ENCODE results near the gene UGDH. TPM values are rescaled to one million over a fixed set of nuclear protein-coding genes. Genes with fewer than 3 reads are reported as not detected.
A peak's percentile ranks its signal among the peaks of the same experiment; 100 is the strongest.

Gene UGDH
- total RNA-seq, 1 donor from 2014 or later = 157 TPM

DNA sequence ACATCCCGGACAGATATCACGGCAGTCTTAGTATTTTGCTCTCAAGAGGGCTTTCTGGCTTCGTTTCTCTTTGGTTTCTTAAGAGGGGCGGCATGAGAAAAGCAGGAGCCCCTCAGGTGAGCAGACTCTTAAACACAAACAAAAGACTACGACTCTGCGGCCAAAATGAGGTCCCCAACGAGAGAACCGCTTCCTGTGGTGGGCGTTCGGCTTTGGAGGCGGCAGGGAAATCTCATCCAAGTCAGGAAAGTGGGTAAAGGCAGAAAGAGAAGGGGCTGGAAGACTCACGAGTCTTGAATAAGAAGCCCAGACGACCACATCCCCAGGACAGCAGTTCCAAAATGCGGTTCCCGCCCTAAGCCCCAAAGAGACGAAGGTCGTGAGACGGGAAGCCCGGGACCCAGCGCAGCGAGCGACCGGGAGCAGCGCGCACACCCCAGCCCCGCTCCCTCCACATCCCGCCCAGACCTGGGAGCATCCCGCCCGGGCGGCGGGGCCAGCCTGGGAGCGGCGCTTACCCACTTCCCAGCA lies 409 bp downstream of the UGDH start:
- H3K27ac Mint-ChIP-seq = peak overlapping the region; percentile 96
- peaks cover 6% of the 10 kb centered on the region for H3K4me1 ChIP-seq
- peaks cover 26% of the 10 kb centered on the region for H3K36me3 Mint-ChIP-seq
- peaks cover 40% of the 10 kb centered on the region for H4K20me1 ChIP-seq (ENCODE audit: low read depth)
- H3K27me3 Mint-ChIP-seq (ENCODE audit: insufficient read depth, low read depth) = no peaks in the 10 kb centered on the region
- H3K9me3 Mint-ChIP-seq = peaks cover 18% of the 10 kb centered on the region
- peaks cover 25% of the 10 kb centered on the region for H3F3A ChIP-seq (ENCODE audit: low read depth)
- peak overlapping the region; percentile 96 for H3K27ac ChIP-seq
- H3K4me3 Mint-ChIP-seq = peak overlapping the region; percentile 98
- peaks cover 24% of the 10 kb centered on the region for H3K36me3 ChIP-seq
- peak; percentile 29 for DNase-seq (ENCODE audit: low spot score)
- H3K9me3 ChIP-seq (ENCODE audit: low read depth) = peaks cover 13% of the 10 kb centered on the region
- H3K4me1 Mint-ChIP-seq = peaks cover 23% of the 10 kb centered on the region
- H3K79me2 ChIP-seq (ENCODE audit: low read depth) = peaks cover 93% of the 10 kb centered on the region
- H2AFZ ChIP-seq (replicated peaks) = peak overlapping the region; percentile 94
- H3K4me2 ChIP-seq = peak overlapping the region; percentile 100
- peak overlapping the region; percentile 83 for H3K4me3 ChIP-seq
- H3K27me3 ChIP-seq = no peaks in the 10 kb centered on the region
- TF ChIP-seq EZH2 (IDR thresholded peaks at IDR 0.05) = no peak
- no peak for TF ChIP-seq EZH2phosphoT487 (IDR thresholded peaks at IDR 0.05)
- TF ChIP-seq, protein P1, sequence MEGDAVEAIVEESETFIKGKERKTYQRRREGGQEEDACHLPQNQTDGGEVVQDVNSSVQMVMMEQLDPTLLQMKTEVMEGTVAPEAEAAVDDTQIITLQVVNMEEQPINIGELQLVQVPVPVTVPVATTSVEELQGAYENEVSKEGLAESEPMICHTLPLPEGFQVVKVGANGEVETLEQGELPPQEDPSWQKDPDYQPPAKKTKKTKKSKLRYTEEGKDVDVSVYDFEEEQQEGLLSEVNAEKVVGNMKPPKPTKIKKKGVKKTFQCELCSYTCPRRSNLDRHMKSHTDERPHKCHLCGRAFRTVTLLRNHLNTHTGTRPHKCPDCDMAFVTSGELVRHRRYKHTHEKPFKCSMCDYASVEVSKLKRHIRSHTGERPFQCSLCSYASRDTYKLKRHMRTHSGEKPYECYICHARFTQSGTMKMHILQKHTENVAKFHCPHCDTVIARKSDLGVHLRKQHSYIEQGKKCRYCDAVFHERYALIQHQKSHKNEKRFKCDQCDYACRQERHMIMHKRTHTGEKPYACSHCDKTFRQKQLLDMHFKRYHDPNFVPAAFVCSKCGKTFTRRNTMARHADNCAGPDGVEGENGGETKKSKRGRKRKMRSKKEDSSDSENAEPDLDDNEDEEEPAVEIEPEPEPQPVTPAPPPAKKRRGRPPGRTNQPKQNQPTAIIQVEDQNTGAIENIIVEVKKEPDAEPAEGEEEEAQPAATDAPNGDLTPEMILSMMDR (IDR thresholded peaks at IDR 0.05) = no peak
- H3K9ac ChIP-seq = peak overlapping the region; percentile 91

DNA sequence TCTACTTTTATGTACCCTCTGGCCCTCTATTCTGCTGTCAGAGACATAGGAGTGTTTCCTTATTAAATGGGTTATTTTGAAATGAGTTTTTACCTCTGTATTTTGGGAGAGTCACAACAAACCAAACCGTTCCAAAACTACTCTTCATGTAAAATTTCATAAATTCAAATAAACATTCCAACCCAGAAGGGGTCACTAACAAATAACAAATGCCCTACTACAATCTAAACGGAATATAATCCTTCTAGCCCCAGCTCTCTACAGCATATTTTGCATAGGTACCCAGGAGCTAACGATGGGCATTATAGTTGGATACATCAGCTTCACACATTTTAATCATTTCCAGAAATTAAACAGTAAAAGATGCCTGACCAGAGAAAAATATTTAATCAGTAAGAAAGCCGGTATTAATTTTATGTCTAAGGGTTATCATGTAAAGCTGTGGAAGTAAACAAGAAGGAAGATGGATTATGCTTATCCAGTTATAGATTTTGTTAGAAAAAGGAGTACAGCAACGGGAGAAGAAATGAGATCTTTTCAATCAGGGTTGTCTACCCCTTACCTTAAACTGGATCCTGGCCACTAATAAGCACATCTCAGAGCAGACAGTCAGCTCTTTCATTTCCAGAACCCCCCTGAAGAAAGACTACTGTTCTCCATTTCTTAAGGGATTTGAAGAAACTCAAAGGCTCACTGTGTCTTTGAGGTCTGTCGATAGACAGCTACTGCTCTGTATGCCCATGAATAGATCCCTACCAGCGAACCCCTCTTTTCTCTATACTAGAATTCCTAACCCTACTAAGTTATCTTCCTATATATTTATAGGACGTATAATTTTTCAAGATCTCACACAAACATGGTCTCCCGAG lies 1.2 kb downstream of the UGDH start:
- Histone ChIP-seq H3K27me3 (no peaks in the 10 kb centered on the region), H3K9ac (peak overlapping the region; percentile 91), H4K20me1 (ENCODE audit: low read depth) (peaks cover 41% of the 10 kb centered on the region), H3K4me1 (peaks cover 6% of the 10 kb centered on the region), H3K9me3 (ENCODE audit: low read depth) (peaks cover 12% of the 10 kb centered on the region), H2AFZ (replicated peaks) (no peak overlapping the region), H3K36me3 (peaks cover 17% of the 10 kb centered on the region), H3K79me2 (ENCODE audit: low read depth) (peaks cover 93% of the 10 kb centered on the region), H3K4me3 (peak overlapping the region; percentile 83), H3K27ac (peak overlapping the region; percentile 96), H3F3A (ENCODE audit: low read depth) (peaks cover 25% of the 10 kb centered on the region), H3K4me2 (peak overlapping the region; percentile 100)
- Mint-ChIP-seq H3K4me3 (peak overlapping the region; percentile 98), H3K9me3 (peaks cover 12% of the 10 kb centered on the region), H3K36me3 (peaks cover 18% of the 10 kb centered on the region), H3K27me3 (ENCODE audit: insufficient read depth, low read depth) (no peaks in the 10 kb centered on the region), H3K27ac (peak overlapping the region; percentile 96), H3K4me1 (peaks cover 23% of the 10 kb centered on the region)
- peak; percentile 33 for DNase-seq (ENCODE audit: low spot score)
- TF ChIP-seq, protein P1 (IDR thresholded peaks at IDR 0.05) = no peak
- no peak for TF ChIP-seq EZH2 (IDR thresholded peaks at IDR 0.05)
- TF ChIP-seq EZH2phosphoT487 (IDR thresholded peaks at IDR 0.05) = no peak

DNA sequence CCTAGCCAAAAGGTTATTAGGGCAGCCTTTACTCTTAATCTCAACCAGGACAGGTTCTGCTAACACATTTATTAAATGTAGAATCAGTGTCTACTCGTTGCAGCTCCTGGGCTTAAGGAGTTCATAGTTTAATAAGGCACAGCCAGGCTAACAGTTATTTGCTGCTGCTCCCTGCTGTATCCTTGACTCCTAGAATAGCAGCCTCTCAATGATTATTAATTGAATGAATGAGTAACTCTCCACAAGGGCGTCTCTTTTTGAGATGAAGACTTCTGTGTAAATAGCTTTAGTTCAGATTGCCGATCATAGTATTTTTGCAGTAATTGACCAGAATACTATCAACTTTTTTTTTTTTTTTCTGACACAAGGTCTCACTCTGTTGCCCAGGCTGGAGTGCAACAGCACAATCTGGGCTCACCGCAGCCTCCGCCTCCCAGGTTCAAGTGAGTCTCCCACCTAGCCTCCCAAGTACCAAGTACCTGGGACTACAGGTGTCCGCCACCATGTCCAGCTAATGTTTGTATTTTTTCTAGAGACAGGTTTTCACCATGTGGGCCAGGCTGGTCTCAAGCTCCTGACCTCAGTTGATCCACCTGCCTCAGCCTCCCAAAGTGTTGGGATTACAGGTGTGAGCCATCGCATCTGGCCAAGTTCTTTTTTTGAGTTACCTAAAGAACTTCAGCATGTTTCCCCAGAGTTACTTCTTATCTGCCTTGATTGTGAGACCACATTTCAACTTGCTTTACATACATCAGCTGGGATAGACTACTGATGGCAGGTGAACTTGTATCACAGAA lies 2.9 kb downstream of the UGDH start:
- H4K20me1 ChIP-seq (ENCODE audit: low read depth) = peaks cover 41% of the 10 kb centered on the region
- no peak overlapping the region for H3K4me2 ChIP-seq
- H3K36me3 Mint-ChIP-seq = peaks cover 4% of the 10 kb centered on the region
- peaks cover 25% of the 10 kb centered on the region for H3F3A ChIP-seq (ENCODE audit: low read depth)
- H2AFZ ChIP-seq (replicated peaks) = no peak overlapping the region
- H3K4me3 ChIP-seq = no peak overlapping the region
- no peaks in the 10 kb centered on the region for H3K9me3 Mint-ChIP-seq
- H3K9me3 ChIP-seq (ENCODE audit: low read depth) = no peaks in the 10 kb centered on the region
- H3K36me3 ChIP-seq = peaks cover 3% of the 10 kb centered on the region
- peak overlapping the region; percentile 53 for H3K4me3 Mint-ChIP-seq
- H3K9ac ChIP-seq = no peak overlapping the region
- no peak overlapping the region for H3K27ac Mint-ChIP-seq
- peaks cover 6% of the 10 kb centered on the region for H3K4me1 ChIP-seq
- H3K27me3 Mint-ChIP-seq (ENCODE audit: insufficient read depth, low read depth) = no peaks in the 10 kb centered on the region
- H3K79me2 ChIP-seq (ENCODE audit: low read depth) = peaks cover 93% of the 10 kb centered on the region
- H3K4me1 Mint-ChIP-seq = peaks cover 19% of the 10 kb centered on the region
- no peak overlapping the region for H3K27ac ChIP-seq
- TF ChIP-seq, protein P1 (IDR thresholded peaks at IDR 0.05) = no peak
- TF ChIP-seq EZH2phosphoT487 (IDR thresholded peaks at IDR 0.05) = no peak
- no peak for TF ChIP-seq EZH2 (IDR thresholded peaks at IDR 0.05)
- DNase-seq (ENCODE audit: low spot score) = no peak
- H3K27me3 ChIP-seq = no peaks in the 10 kb centered on the region

Data from neural progenitor cell (in vitro differentiated cells).